Trophoblast cell (in vitro differentiated cells and primary cell): ENCODE measurements around the gene ZPR1.

ENCODE experiments used
- DNase-seq, 2 donors: peaks; one replicate each; pipeline ENCODE4 v3.0.0-alpha.2; 2016
- H2AFZ ChIP-seq: 2 replicates; pipeline ENCODE4 v1.6.1; 2013; ENCODE audit warnings: low read length, moderate library complexity, mild to moderate bottlenecking; ENCODE audit not compliant: insufficient read depth, poor library complexity
- H2AK5ac ChIP-seq: 2 replicates; pipeline ENCODE4 v1.6.1; 2013; ENCODE audit warnings: mild to moderate bottlenecking, low read length
- H2BK120ac ChIP-seq: 2 replicates; pipeline ENCODE4 v1.6.1; 2013; ENCODE audit warnings: low read length, mild to moderate bottlenecking, moderate library complexity; ENCODE audit not compliant: insufficient read depth, poor library complexity
- H2BK12ac ChIP-seq: 2 replicates; pipeline ENCODE4 v1.6.1; 2013; ENCODE audit warnings: mild to moderate bottlenecking, low read length, moderate library complexity
- H2BK5ac ChIP-seq: 2 replicates; pipeline ENCODE4 v1.6.1; 2013; ENCODE audit warnings: low read length, low read depth, moderate library complexity, mild to moderate bottlenecking; ENCODE audit not compliant: poor library complexity
- H3K14ac ChIP-seq: 2 replicates; pipeline ENCODE4 v1.6.1; 2013; ENCODE audit warnings: mild to moderate bottlenecking, low read length
- H3K18ac ChIP-seq: 2 replicates; pipeline ENCODE4 v1.6.1; 2013; ENCODE audit warnings: mild to moderate bottlenecking, low read length
- H3K23ac ChIP-seq: 2 replicates; pipeline ENCODE4 v1.6.1; 2013; ENCODE audit warnings: low read length
- H3K27ac ChIP-seq: 2 replicates; pipeline ENCODE4 v1.5.1; 2013; ENCODE audit warnings: low read depth, mild to moderate bottlenecking, inconsistent platforms, low read length, moderate library complexity
- H3K27me3 ChIP-seq: 2 replicates; pipeline ENCODE4 v1.6.1; 2013; ENCODE audit warnings: inconsistent platforms, mild to moderate bottlenecking, low read length, moderate library complexity; ENCODE audit not compliant: insufficient read depth
- H3K36me3 ChIP-seq, 2 experiments: 1 replicate in 1 of 2; 2 replicates in 1 of 2; pipeline ENCODE4 v1.6.1; 2013; ENCODE audit warnings: low read length in 2 of 2, mild to moderate bottlenecking in 2 of 2, moderate library complexity in 1 of 2; ENCODE audit not compliant: insufficient read depth in 2 of 2, control insufficient read depth in 1 of 2
- H3K4ac ChIP-seq: 2 replicates; pipeline ENCODE4 v1.6.1; 2013; ENCODE audit warnings: low read depth, mild to moderate bottlenecking, low read length, moderate library complexity
- H3K4me1 ChIP-seq, 2 experiments: 1 replicate in 1 of 2; 2 replicates in 1 of 2; pipeline ENCODE4 v1.6.1; 2013; ENCODE audit warnings: low read length in 2 of 2, mild to moderate bottlenecking in 2 of 2, moderate library complexity in 1 of 2; ENCODE audit not compliant: insufficient read depth in 2 of 2, control insufficient read depth in 1 of 2
- H3K4me2 ChIP-seq: 2 replicates; pipeline ENCODE4 v1.6.1; 2013; ENCODE audit warnings: inconsistent platforms, mild to moderate bottlenecking, low read length, moderate library complexity
- H3K4me3 ChIP-seq: 2 replicates; pipeline ENCODE4 v1.5.1; 2013; ENCODE audit warnings: mild to moderate bottlenecking, low read depth, low read length, inconsistent platforms
- H3K79me1 ChIP-seq: one replicate; pipeline ENCODE4 v1.6.1; 2013; ENCODE audit warnings: low read length
- H3K79me2 ChIP-seq: 2 replicates; pipeline ENCODE4 v1.6.1; 2013; ENCODE audit warnings: low read length, mild to moderate bottlenecking; ENCODE audit not compliant: control insufficient read depth, insufficient read depth, poor library complexity
- H3K9ac ChIP-seq: 2 replicates; pipeline ENCODE4 v1.6.1; 2013; ENCODE audit warnings: mild to moderate bottlenecking, low read length
- H3K9me3 ChIP-seq: 2 replicates; pipeline ENCODE4 v1.6.1; 2013; ENCODE audit warnings: low read depth, mild to moderate bottlenecking, control low read depth, inconsistent platforms, low read length; ENCODE audit not compliant: insufficient read depth
- H4K12ac ChIP-seq: 2 replicates; pipeline ENCODE4 v1.6.1; 2013; ENCODE audit warnings: low read depth, mild to moderate bottlenecking, low read length, moderate library complexity
- H4K8ac ChIP-seq: 2 replicates; pipeline ENCODE4 v1.6.1; 2013; ENCODE audit warnings: low read depth, mild to moderate bottlenecking, low read length, moderate library complexity
- H4K91ac ChIP-seq: one replicate; pipeline ENCODE4 v1.6.1; 2013; ENCODE audit warnings: low read depth, mild to moderate bottlenecking, low read length, moderate library complexity
- WGBS: extraction: QIAGEN DNeasy Blood & Tissue Kit; methylation state at CpG from one replicate; pipeline ENCODE4 v1.1.7; 2013; ENCODE audit warnings: missing lambda C conversion rate; ENCODE audit not compliant: insufficient read length, insufficient coverage; ENCODE audit errors: extremely low coverage; 5-methylcytosine and 5-hydroxymethylcytosine counted together

ZPR1 gene

GRCh38 chr11:116827461-116827860, 39.6 kb upstream of the ZPR1 start:
- Histone ChIP-seq H3K9ac (no peak overlapping the region), H3K4me3 (no peak overlapping the region), H3K14ac (no peak overlapping the region), H2BK12ac (no peak overlapping the region), H2BK5ac (no peak overlapping the region), H2AK5ac (no peak overlapping the region), H3K4ac (no peak overlapping the region), H4K91ac (peak overlapping the region; percentile 40), H3K36me3 (no peaks in the 10 kb centered on the region), H2AFZ (no peak overlapping the region), H3K23ac (no peak overlapping the region), H2BK120ac (no peak overlapping the region), H3K18ac (no peak overlapping the region), H3K9me3 (no peaks in the 10 kb centered on the region), H3K27me3 (no peaks in the 10 kb centered on the region), H3K27ac (no peak overlapping the region), H3K4me2 (no peak overlapping the region), H4K8ac (no peak overlapping the region), H3K4me1 (peaks cover 5% of the 10 kb centered on the region in 2 experiments), H3K79me1 (peaks cover 3% of the 10 kb centered on the region), H4K12ac (no peak overlapping the region), H3K79me2 (no peaks in the 10 kb centered on the region)
- WGBS: no CpG with 5 or more reads among the region's 6 CpGs
- DNase-seq: no peak

DNA sequence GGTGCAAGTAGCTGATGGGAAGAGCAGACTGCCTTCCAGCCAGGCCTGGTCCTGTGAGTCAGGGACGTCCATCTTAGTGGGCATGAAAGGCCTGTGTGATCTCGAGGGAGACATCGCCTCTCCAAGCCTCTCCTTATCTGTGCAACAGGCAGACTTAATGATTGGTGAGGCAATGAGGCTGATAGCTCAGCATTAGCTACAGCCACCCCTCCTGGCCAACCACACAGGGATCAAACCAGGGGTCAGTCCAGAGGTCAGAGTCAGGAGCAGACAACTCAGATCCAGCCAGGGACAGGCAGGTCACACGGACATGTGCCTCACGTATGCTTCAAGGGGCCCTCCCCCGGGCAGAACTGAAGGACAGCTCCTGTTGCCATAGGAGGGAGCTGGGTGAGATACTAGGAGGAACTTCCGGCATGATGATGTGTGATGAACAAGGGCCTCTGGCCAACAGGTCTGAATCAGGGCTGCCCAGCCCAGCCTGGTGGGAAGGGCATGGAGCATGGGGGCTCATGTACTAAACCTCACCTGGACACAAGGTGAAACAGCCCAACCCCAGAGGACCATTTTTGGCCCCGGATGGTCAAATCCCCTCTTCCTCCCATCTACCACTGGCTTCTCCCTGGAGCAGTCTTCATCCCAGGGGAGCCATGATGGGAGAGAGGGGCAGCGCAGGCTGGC, 39.1 kb upstream of the ZPR1 start:
- H2BK120ac ChIP-seq: no peak overlapping the region
- H3K9ac ChIP-seq: no peak overlapping the region
- H3K4me1 ChIP-seq: peaks cover 5% of the 10 kb centered on the region in 2 experiments
- H3K36me3 ChIP-seq: no peaks in the 10 kb centered on the region
- H2BK5ac ChIP-seq: no peak overlapping the region
- H3K79me1 ChIP-seq: peaks cover 3% of the 10 kb centered on the region
- H2BK12ac ChIP-seq: no peak overlapping the region
- WGBS: no CpG with 5 or more reads among the region's 9 CpGs
- no peak overlapping the region for H2AFZ ChIP-seq
- no peak overlapping the region for H3K23ac ChIP-seq
- no peak overlapping the region for H3K27ac ChIP-seq
- H3K4me2 ChIP-seq: no peak overlapping the region
- H4K12ac ChIP-seq: no peak overlapping the region
- H2AK5ac ChIP-seq: no peak overlapping the region
- H4K8ac ChIP-seq: no peak overlapping the region
- DNase-seq: no peak
- H4K91ac ChIP-seq: no peak overlapping the region
- H3K4me3 ChIP-seq: no peak overlapping the region
- H3K4ac ChIP-seq: no peak overlapping the region
- H3K27me3 ChIP-seq: no peaks in the 10 kb centered on the region
- no peak overlapping the region for H3K14ac ChIP-seq
- H3K9me3 ChIP-seq: no peaks in the 10 kb centered on the region
- H3K18ac ChIP-seq: no peak overlapping the region
- no peaks in the 10 kb centered on the region for H3K79me2 ChIP-seq

DNA sequence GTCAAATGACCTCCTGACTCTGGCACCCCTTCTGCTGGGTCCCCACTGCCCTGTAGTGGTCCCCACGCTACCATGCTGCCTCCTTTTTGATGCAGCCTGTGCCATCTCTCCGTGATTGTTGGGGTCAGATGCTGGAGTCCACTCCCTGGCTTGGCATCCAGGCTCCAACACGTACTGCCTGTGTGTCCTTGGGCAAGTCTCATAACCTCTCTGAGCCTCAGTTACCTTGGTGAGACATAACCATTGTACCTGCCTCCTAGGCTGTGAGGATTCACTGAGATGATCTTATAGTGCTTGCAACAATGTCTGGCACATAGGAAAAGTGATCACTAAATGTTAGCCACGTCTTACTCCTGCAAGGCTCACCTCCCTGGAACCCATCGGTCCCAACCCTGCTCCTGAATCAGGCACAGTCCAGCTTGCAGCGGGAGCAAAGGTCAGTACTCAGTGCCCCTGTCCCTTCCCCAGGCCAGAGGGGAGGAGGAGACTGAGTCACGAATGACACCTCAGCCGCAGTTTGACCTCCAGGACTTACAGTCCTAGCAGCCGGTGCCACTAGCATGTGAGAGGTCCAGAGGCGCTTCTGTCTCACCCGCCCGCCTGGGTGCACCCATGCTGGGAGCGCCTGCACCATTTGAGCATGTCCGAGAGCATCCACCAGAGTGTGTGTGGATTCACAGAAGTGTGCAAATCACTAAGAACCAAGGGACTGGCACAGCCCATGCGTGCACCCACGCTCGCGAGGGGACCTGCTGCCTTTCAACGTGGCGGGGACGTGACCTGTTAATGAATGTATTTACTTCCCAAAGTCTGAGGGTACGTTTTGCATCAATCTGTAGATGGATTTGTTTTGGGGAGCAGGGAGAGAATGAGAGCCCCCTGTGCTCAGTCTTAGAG, 38.3 kb upstream of the ZPR1 start:
- Histone ChIP-seq H2BK5ac (no peak overlapping the region), H3K79me1 (peaks cover 3% of the 10 kb centered on the region), H3K4me1 (peaks cover 5% of the 10 kb centered on the region in 2 experiments), H3K9ac (no peak overlapping the region), H3K4me3 (no peak overlapping the region), H3K23ac (no peak overlapping the region), H4K12ac (no peak overlapping the region), H3K79me2 (no peaks in the 10 kb centered on the region), H3K27me3 (no peaks in the 10 kb centered on the region), H3K4ac (no peak overlapping the region), H2BK12ac (no peak overlapping the region), H3K14ac (no peak overlapping the region), H4K91ac (no peak overlapping the region), H3K9me3 (no peaks in the 10 kb centered on the region), H3K27ac (no peak overlapping the region), H2BK120ac (no peak overlapping the region), H3K4me2 (no peak overlapping the region), H3K36me3 (no peaks in the 10 kb centered on the region), H2AK5ac (no peak overlapping the region), H4K8ac (no peak overlapping the region), H2AFZ (no peak overlapping the region), H3K18ac (no peak overlapping the region)
- WGBS: no CpG with 5 or more reads among the region's 22 CpGs
- no peak for DNase-seq

GRCh38 chr11:116825434-116825833, 37.6 kb upstream of the ZPR1 start:
- peaks cover 2 to 5% of the 10 kb centered on the region in 2 experiments for H3K4me1 ChIP-seq
- no peak overlapping the region for H2BK5ac ChIP-seq
- H4K91ac ChIP-seq: no peak overlapping the region
- no peak overlapping the region for H2BK120ac ChIP-seq
- no peak overlapping the region for H2AK5ac ChIP-seq
- WGBS: no CpG with 5 or more reads among the region's 5 CpGs
- no peak overlapping the region for H3K9ac ChIP-seq
- H3K79me2 ChIP-seq: no peaks in the 10 kb centered on the region
- H2BK12ac ChIP-seq: no peak overlapping the region
- peaks cover 3% of the 10 kb centered on the region for H3K79me1 ChIP-seq
- no peak overlapping the region for H3K4me3 ChIP-seq
- no peak overlapping the region for H3K4ac ChIP-seq
- no peak overlapping the region for H3K18ac ChIP-seq
- H3K27me3 ChIP-seq: no peaks in the 10 kb centered on the region
- no peak overlapping the region for H3K27ac ChIP-seq
- H3K23ac ChIP-seq: no peak overlapping the region
- no peak overlapping the region for H3K4me2 ChIP-seq
- H3K14ac ChIP-seq: no peak overlapping the region
- no peaks in the 10 kb centered on the region for H3K36me3 ChIP-seq
- no peaks in the 10 kb centered on the region for H3K9me3 ChIP-seq
- no peak for DNase-seq
- no peak overlapping the region for H4K12ac ChIP-seq
- no peak overlapping the region for H2AFZ ChIP-seq
- no peak overlapping the region for H4K8ac ChIP-seq
